Measurements from ENCODE around the gene GYPE.
"Not testable (repeated sequence)": the region's sequence is repeated elsewhere in the genome, so short reads cannot be mapped to it uniquely, and the experiment has no call there.

The GYPE gene

DNA sequence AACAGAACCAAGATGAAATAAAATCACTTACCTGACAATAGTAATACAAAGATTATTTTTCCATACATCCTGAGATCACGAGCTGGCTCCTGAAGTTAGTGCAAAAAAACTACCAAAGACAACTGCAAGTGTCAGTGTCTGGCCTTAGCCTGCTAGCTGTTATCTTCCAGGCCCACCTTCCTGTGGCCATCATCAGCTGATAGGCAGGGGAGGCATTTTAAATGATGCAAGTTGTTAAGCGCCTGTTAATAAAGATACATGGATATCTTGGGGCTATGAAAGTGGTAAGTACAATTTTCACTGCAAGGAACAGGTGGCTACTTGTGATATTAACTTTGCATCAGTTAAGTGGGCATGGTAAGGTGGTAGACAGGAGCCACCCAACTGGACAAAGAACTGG is at the start of gene GYPE:
Gene GYPE (minus strand): TSS at position 120 of the 400 bp plus-strand sequence. CDS start 52 bp downstream, at position 68.
- not testable (repeated sequence) for H3K4me3 ChIP-seq (ENCODE audit: low read depth, low read length)

DNA sequence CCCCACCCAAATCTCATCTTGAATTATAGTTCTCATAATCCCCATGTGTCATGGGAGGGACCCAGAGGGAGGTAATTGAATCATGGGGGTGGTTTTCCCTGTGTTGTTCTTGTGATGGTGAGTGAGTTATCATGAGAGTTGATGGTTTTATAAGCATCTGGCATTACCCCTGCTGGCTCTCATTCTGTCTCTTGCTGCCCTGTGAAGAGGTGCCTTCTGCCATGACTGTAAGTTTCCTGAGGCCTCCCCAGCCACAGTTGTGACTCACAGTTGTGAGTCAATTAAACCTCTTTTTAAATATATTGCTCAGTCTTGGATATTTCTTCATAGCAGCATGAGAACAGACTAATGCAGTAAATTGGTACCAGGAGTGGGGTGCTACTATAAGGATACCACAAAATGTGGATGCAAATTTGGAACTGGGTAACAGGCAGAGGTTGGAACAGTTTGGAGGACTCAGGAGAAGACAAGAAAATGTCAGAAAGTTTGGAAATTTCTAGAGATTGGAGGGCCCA is 46.2 kb upstream of the GYPE start:
- H3K4me3 ChIP-seq (ENCODE audit: low read depth, low read length): not testable (repeated sequence)

DNA sequence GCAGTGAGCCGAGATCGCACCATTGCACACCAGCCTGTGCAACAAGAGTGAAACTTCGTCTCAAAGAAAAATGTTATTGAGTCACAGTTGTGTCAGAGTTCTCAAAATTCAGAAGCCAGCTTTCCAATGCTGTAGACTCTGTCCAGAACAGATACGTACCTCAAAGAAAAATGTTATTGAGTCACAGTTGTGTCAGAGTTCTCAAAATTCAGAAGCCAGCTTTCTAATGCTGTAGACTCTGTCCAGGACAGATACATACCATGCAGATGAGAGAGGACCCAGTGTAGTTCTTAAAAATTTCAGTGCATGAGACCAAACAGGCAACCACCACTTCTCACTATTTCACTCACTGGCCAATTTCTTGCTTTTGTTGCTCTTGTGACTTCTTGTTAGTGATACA is 45.6 kb upstream of the GYPE start:
- H3K4me3 ChIP-seq (ENCODE audit: low read depth, low read length): not testable (repeated sequence)

DNA sequence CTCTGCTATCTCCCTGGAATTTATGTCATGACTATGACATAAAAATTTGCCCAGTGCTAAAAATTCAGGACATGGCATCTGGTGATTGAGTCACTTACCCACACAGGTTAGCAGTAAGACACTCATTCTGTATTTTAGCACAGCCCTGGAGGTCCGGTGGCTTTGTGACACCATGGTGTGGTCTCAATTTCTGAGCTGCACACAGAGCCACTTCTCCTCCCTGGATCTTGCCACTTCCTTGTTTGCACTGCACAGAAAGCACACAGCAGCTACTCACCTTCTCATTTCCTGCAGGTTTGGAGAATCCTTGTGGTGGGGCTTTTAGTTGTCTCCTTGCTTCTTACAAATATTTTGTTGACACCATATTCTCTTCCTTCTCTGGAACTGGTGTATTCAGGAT is 44.8 kb upstream of the GYPE start:
- H3K4me3 ChIP-seq (ENCODE audit: low read depth, low read length): not testable (repeated sequence)

DNA sequence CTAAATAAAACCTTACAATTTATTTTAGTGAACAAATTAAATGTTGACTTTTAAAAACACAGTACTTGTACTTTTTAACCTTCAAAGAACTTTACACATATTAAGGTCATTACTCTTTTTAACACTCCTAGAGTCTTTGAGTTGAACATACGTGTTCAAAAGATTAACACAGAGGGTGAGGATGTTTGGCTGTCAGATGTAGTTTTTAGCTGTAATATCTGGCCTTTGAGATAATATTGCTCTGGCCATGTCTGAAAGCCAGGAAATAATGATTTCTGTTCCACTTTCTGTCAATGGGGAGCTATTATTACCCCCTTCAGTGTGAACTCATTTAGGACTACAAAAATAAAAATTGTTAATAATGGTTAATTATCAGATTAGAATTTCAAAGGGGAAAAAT is 42.1 kb upstream of the GYPE start:
- H3K4me3 ChIP-seq (ENCODE audit: low read depth, low read length): not testable (repeated sequence)

DNA sequence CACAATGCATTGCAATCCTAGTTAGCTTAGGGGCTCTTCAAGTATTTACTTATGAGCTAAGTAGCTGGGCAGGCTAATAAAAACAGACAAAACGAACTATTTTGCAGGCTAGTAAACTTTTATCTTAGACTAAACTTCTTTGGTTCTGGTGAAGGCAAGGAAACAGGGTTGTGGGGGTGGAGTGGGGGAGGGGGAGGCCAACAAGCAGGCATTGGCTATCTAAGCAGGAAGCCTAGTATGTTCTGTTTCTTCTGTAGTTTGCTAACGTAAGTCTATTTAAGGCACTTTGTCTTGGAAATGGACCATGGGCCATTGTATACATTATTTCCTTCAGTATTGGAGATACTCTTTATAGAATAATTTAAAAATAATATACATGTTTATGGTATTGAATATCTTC is 35.3 kb upstream of the GYPE start:
- H3K4me3 ChIP-seq (ENCODE audit: low read depth, low read length): not testable (repeated sequence)

DNA sequence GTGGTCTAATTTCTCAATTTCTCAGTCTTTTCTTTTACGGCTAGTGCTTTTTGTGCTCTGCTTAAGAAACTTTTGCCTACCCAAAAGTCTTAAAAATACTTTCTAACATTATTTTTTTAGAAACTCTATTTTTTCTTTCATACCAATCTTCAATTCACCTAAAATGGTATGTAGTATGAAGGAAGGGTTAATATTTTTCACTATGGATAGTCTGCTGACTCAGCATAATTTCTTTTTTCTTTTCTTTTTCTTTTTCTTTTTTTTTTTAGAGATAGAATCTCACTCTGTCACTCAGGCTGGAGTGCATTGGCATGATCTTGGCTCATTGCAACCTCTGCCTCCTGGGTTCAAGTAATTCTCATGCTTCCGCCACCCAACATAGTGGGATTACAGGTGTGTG is 34.2 kb upstream of the GYPE start:
- no peak overlapping the region for H3K4me3 ChIP-seq (ENCODE audit: low read depth, low read length)
- TF ChIP-seq, protein P1, sequence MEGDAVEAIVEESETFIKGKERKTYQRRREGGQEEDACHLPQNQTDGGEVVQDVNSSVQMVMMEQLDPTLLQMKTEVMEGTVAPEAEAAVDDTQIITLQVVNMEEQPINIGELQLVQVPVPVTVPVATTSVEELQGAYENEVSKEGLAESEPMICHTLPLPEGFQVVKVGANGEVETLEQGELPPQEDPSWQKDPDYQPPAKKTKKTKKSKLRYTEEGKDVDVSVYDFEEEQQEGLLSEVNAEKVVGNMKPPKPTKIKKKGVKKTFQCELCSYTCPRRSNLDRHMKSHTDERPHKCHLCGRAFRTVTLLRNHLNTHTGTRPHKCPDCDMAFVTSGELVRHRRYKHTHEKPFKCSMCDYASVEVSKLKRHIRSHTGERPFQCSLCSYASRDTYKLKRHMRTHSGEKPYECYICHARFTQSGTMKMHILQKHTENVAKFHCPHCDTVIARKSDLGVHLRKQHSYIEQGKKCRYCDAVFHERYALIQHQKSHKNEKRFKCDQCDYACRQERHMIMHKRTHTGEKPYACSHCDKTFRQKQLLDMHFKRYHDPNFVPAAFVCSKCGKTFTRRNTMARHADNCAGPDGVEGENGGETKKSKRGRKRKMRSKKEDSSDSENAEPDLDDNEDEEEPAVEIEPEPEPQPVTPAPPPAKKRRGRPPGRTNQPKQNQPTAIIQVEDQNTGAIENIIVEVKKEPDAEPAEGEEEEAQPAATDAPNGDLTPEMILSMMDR (IDR thresholded peaks at IDR 0.05; ENCODE audit: low read depth, low read length): no peak

DNA sequence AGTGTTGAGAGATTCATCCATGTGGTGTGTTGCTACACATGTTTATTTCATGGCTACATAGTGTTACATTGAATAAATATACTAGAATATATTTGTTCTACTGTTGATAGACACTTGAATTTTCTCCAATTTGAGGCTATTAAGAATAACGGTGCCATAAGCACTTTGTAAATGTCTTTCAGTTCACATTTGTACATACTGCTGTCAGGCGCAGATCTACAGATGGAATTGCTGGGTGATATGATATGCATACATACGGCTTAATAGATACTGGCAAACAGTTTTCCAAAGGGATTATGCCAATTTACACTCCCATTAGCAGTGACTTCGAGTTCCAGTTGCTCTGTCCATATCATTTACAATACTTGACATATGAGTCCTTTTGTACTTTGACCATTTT is 33.5 kb upstream of the GYPE start:
- H3K4me3 ChIP-seq (ENCODE audit: low read depth, low read length): not testable (repeated sequence)

DNA sequence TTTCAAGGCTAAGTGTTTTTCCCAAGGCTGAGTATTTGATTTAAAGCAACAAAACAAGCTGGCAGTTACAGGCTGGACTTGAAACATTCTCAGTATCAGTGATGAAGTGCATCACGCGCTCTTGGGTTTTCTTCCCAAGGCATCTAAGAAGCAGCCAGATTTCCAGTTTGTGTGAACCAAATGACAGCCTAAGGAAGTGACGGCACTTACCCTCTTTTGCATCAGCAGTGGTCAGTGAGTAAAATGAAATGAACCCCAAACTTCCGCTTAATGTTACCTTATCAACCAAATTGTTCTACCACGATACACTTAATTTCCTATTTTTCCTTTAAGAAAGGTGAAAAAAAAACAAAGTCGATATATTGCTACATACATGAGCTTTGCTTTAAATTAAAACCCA is 15.8 kb upstream of the GYPE start:
- no peak overlapping the region for H3K4me3 ChIP-seq (ENCODE audit: low read depth, low read length)
- TF ChIP-seq, protein P1 (IDR thresholded peaks at IDR 0.05; ENCODE audit: low read depth, low read length): no peak

DNA sequence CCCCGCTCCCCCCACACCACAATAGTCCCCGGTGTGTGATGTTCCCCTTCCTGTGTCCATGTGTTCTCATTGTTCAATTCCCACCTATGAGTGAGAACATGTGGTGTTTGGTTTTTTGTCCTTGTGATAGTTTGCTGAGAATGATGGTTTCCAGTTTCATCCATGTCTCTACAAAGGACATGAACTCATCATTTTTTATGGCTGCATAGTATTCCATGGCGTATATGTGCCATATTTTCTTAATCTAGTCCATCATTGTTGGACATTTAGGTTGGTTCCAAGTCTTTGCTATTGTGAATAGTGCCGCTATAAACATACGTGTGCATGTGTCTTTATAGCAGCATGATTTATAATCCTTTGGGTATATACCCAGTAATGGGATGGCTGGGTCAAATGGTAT is 11.1 kb upstream of the GYPE start:
- not testable (repeated sequence) for H3K4me3 ChIP-seq (ENCODE audit: low read depth, low read length)

DNA sequence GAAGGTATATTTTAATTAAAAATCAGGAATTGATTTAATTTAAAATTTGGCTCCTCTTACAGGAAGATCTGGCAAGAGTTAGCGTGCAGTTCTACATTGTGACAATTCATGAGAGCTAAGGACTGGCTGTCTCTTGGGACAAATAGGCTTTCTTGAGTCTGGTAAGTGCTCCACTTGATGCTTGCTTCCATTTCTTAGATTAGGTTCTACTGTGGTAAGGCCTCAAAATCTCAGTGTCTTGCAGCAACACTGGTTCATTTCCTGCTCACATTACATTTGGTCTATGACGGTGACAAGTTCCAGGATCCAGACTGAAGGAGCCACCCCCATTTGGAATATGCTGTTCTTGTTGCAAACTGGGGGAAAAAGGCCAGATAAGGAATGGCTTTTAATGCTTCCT is 7.1 kb upstream of the GYPE start:
- peak overlapping the region; percentile 59 for H3K4me3 ChIP-seq (ENCODE audit: low read depth, low read length)

DNA sequence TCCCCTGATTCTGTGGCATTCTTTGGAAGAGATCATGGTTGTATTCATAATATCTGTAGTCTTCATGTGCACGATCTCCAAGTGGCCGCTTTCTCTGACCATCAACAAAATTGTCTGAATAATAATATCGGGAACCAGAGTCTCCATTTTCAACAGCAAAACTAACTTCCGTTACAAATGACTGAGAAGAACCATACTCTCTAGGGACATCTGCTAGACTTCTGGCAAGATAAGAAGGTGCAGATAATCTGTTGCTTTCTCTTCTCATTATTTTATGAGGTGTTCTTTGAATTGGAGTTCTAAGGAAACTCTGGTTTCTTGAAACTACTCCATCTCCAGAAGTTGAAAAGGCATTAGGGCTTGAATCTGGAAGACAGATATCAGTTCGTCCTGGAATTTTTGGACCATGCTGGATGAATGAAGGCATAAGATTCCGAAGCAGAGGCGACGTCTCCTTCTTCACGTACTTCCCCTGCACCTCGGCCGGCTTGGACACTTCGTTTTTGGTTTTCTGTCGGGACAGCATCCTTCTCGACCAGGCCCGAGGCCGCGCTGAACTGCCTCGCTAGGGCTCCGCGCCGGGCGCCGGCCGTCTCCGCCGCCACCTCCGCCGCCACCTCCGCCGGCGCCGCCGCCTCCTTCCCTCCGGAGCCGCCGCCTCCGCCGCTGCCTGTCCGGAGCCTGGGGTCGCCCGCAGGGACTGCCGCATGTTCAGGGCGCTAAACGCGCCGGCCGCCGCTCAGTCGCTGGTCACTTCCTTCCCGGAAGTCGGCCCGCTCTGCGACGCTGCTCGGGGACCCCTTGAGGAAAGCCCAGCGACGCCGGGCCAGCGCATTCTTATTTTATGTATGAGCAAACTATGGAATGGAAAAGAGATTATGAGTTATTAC is 6.4 kb upstream of the GYPE start:
- H3K4me3 ChIP-seq (ENCODE audit: low read depth, low read length): peak overlapping the region; percentile 59

DNA sequence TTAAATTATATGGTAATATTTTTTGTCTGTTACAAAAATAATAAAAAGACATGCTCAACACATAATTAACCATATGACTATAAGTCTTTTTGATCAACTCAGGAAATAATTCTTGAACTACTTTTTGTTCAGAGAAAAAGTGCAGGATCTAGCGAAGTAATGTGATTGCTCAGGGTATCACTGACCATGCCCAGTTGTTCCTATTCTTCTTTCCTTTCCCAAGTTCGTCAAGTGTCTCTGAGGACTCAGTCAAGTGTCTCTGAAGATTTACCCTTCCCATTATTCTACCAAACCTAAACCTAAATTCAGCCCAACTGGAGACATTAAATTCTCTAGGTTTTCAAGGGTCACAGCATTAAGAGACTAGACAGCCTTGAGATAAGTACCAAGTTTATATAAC is 5.5 kb upstream of the GYPE start:
- peak overlapping the region; percentile 59 for H3K4me3 ChIP-seq (ENCODE audit: low read depth, low read length)

DNA sequence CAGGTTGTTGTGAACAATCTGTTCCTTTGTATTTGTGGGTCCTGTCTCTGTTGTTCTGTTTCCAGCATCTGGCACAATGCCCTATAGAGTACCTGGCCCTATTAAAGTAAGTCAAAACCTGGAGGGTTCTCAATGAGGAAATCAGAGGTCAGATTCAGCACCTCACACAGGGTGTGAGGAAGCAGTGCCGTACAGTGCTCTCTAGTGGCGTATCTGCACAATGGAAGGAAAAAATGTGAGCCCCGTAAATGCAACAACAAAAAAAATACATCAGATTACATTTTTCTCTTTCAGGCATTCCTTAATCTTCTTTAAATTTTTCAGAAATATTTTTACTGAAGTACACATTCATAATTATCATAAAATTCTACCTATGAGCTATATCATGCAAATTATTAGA is 2.5 kb upstream of the GYPE start:
- TF ChIP-seq, protein P1 (IDR thresholded peaks at IDR 0.05; ENCODE audit: low read depth, low read length): 0 out of 2 replicates have a peak, but pooled peaks have one; percentile 8
- H3K4me3 ChIP-seq (ENCODE audit: low read depth, low read length): not testable (repeated sequence)

DNA sequence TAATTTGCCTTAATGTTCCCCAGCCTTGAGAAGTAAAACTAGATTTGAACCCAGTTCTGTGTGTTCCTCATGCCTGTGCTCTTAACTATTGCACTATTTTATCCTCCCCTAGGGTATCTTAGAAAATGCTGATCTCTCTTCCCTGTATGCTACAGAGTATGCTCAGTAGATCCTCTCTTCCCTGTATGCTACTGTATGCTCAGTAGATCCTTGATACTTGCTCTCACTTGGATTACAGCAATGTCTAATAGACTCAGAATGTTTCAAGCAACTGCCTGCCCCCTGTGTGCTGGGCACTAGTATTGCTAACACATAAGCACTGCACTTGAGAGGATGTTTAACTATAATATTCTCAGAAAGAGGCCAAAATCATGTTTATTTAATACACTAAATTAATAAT is 928 bp downstream of the GYPE start:
- H3K4me3 ChIP-seq (ENCODE audit: low read depth, low read length): not testable (repeated sequence)

DNA sequence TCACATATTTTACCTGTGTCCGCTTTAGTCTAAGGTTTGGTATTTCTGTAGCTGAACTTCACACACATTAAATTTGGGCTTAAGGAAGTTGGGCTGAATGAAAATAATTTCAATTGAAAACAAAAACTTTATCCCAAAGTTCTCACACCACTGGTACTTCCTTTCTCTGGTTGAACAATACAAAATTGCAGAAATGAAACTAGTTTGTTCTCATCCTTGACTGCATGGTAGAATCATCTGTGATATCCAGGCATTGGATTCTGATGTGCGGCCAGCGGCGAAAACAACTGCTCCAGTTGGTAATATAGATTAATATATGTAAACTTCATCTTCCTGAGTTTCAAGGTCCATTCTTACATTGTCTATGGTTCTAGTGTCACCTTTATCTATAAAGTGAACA is 15.0 kb downstream of the GYPE start:
- H3K4me3 ChIP-seq (ENCODE audit: low read depth, low read length): not testable (repeated sequence)

DNA sequence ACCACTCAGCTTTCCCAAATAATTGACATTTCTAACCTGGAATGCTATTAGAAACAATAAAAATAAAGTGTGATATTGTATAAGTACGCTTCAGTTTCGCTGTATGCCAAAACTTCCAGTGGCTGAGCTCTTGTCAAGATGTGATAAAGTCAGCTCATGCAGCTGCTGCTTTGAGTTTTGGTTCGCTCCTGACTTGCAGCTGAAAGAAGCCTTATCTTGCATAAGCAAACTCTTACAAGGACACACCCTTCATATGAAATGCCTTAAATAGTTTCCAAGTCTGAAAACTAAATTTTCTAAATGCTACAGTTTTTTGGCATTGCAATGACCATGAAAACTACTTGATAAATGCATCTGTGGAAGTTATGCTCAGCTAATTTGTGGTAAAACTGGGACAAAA is 17.2 kb downstream of the GYPE start:
- not testable (repeated sequence) for H3K4me3 ChIP-seq (ENCODE audit: low read depth, low read length)

DNA sequence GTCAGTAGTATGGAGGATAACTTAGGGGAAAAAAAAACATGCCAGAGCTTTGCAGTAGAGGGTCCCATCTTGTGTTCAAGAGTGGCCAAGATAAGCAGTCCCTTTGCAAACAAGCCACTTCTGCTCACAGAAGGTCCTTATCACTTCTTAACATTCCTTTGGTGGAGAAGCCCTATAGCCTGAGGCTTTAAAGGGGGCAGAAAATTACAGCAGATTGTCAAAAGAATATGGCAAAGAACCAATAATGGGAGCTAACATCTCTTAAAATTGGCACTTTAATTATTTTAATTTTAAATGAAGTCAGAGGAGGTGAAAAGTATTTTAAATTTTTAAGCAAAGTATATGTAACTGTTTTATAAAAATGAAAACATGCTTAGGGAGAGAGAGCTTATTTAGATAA is 20.4 kb downstream of the GYPE start:
- H3K4me3 ChIP-seq (ENCODE audit: low read depth, low read length): not testable (repeated sequence)

All from WI38 (cell line).